HCT116 (cell line): ENCODE data around the gene NECAB2. TPM values are rescaled to one million over a fixed set of nuclear protein-coding genes. Genes with fewer than 3 reads are reported as not detected.

Source experiments
- ATAC-seq: fragments of 200-7000 bp; cut with Tn5 transposase; 2 replicates; pipeline ENCODE4 v1.9.1; 2020; ENCODE audit warnings: mild to moderate bottlenecking, moderate library complexity
- BruUV-seq: library from RNA; stranded (reverse); fragments of 400-500 nt; replicated peaks from 2 replicates; lab custom pipeline; 2021; lab: Mats Ljungman, UMichigan
- CTCF ChIA-PET: fragments of 300-600 bp; sonication (Branson Sonifier 250); formaldehyde crosslinking; loops from one replicate; lab custom pipeline; 2021; ENCODE audit warnings: antibody characterized with exemption; lab: Charles Lee
- POLR2A ChIA-PET: fragments of 300-600, 350-600 bp; sonication (Branson Sonifier 250); formaldehyde crosslinking; loops from one replicate; lab custom pipeline; 2021; ENCODE audit warnings: antibody characterized with exemption; lab: Charles Lee
- RAD21 ChIA-PET, 2 experiments: fragments of 300-600 bp; sonication (Branson Sonifier 250); formaldehyde crosslinking; loops; one replicate each; lab custom pipeline; 2023; ENCODE audit warnings: low total read pairs in 2 of 2; ENCODE audit not compliant: uncharacterized antibody in 2 of 2, unreplicated experiment in 2 of 2, low non-redundant PET in 1 of 2; lab: Charles Lee
- DNase-seq: peaks from one replicate; pipeline ENCODE4 v3.0.0-alpha.2; 2010; ENCODE audit warnings: low read depth, low spot score
- H2AFZ ChIP-seq: fragments of 200-600 bp; shearing (Covaris generic), sonication (generic); 2 replicates; pipeline ENCODE4 v1.6.1; 2017; ENCODE audit warnings: low read depth, mixed run types, mixed read lengths, antibody characterized with exemption, low read length; ENCODE audit not compliant: poor library complexity, severe bottlenecking
- H3K27ac ChIP-seq: 2 replicates; pipeline ENCODE4 v1.5.1; 2012; ENCODE audit warnings: low read depth, low read length
- H3K27me3 ChIP-seq: fragments of 200-600 bp; sonication (generic); 2 replicates; pipeline ENCODE4 v1.6.1; 2016; ENCODE audit warnings: mixed run types, low read length, mixed read lengths; ENCODE audit not compliant: insufficient read depth
- H3K36me3 ChIP-seq, 2 experiments: fragments of 200-500 bp in 1 of 2; fragments of 200-600 bp in 1 of 2; sonication (Bioruptor generic) in 1 of 2; sonication (generic) in 1 of 2; 2 replicates each; pipeline versions ENCODE4 v1.5.1 to v1.6.1; 2014 to 2016; ENCODE audit warnings: low read length in 2 of 2, inconsistent platforms in 1 of 2, mixed read lengths in 1 of 2, mixed run types in 1 of 2; ENCODE audit not compliant: insufficient read depth in 2 of 2, control insufficient read depth in 1 of 2
- H3K4me1 ChIP-seq, 2 experiments: fragments of 200-600 bp in 1 of 2; sonication (generic) in 1 of 2; 2 replicates each; pipeline versions ENCODE4 v1.5.1 to v1.6.1; 2012 to 2017; ENCODE audit warnings: low read length in 2 of 2, inconsistent platforms in 1 of 2, mild to moderate bottlenecking in 1 of 2, mixed read lengths in 1 of 2, mixed run types in 1 of 2, moderate library complexity in 1 of 2; ENCODE audit not compliant: insufficient read depth in 2 of 2, control insufficient read depth in 1 of 2
- H3K4me2 ChIP-seq: fragments of 200-600 bp; sonication (generic); 2 replicates; pipeline ENCODE4 v1.6.1; 2017; ENCODE audit warnings: mixed run types, low read length, mixed read lengths
- H3K4me3 ChIP-seq, 2 experiments: fragments of 200-600 bp in 1 of 2; sonication (generic) in 1 of 2; replicated peaks in 1 of 2; 2 replicates each; pipeline ENCODE4 v1.5.1; 2011 to 2016; ENCODE audit warnings: low read length in 2 of 2, control low read depth in 1 of 2, low read depth in 1 of 2, mild to moderate bottlenecking in 1 of 2, mixed read lengths in 1 of 2, mixed run types in 1 of 2
- H3K79me2 ChIP-seq: fragments of 200-600 bp; sonication (generic); 2 replicates; pipeline ENCODE4 v1.6.1; 2017; ENCODE audit warnings: mild to moderate bottlenecking, mixed run types, low read length, moderate library complexity, mixed read lengths; ENCODE audit not compliant: insufficient read depth
- H3K9ac ChIP-seq: fragments of 200-600 bp; sonication (generic); 2 replicates; pipeline ENCODE4 v1.6.1; 2016; ENCODE audit warnings: low read length, mixed read lengths
- H3K9me2 ChIP-seq: fragments of 200-600 bp; sonication (generic), shearing (Covaris generic); 2 replicates; pipeline ENCODE4 v1.6.1; 2017; ENCODE audit warnings: mixed run types, mild to moderate bottlenecking, moderate library complexity; ENCODE audit not compliant: insufficient read depth
- H3K9me3 ChIP-seq, 2 experiments: fragments of 200-500 bp in 1 of 2; fragments of 200-600 bp in 1 of 2; sonication (Bioruptor generic) in 1 of 2; sonication (generic) in 1 of 2; 2 replicates each; pipeline ENCODE4 v1.6.1; 2014 to 2017; ENCODE audit warnings: low read length in 2 of 2, mixed read lengths in 2 of 2, inconsistent platforms in 1 of 2, low read depth in 1 of 2, mild to moderate bottlenecking in 1 of 2, mixed run types in 1 of 2, moderate library complexity in 1 of 2; ENCODE audit not compliant: control insufficient read depth in 1 of 2, insufficient read depth in 1 of 2
- H4K20me1 ChIP-seq: fragments of 200-600 bp; sonication (generic), shearing (Covaris generic); 2 replicates; pipeline ENCODE4 v1.6.1; 2017; ENCODE audit warnings: mixed run types, mild to moderate bottlenecking, moderate library complexity; ENCODE audit not compliant: insufficient read depth
- CBX3 ChIP-seq: IDR thresholded peaks from 2 replicates; pipeline ENCODE4 v1.6.1; 2012; ENCODE audit warnings: low read depth
- CEBPB ChIP-seq: IDR thresholded peaks from 2 replicates; pipeline ENCODE4 v1.6.1; 2012; ENCODE audit warnings: low read depth
- ELF1 ChIP-seq: IDR thresholded peaks from 2 replicates; pipeline ENCODE4 v1.6.1; 2012; ENCODE audit warnings: low read depth, borderline replicate concordance
- EZH2 ChIP-seq: fragments of 200-600 bp; sonication (generic); IDR thresholded peaks from 2 replicates; pipeline ENCODE4 v1.6.1; 2017; ENCODE audit warnings: antibody characterized with exemption, mixed run types
- EZH2phosphoT487 ChIP-seq: fragments of 200-600 bp; IDR thresholded peaks from 2 replicates; pipeline ENCODE4 v1.6.1; 2018; ENCODE audit warnings: antibody characterized with exemption, borderline replicate concordance
- FOSL1 ChIP-seq: IDR thresholded peaks from 2 replicates; pipeline ENCODE4 v1.6.1; 2012; ENCODE audit warnings: low read depth
- MAX ChIP-seq: IDR thresholded peaks from 2 replicates; pipeline ENCODE4 v1.6.1; 2012
- POLR2A ChIP-seq: IDR thresholded peaks from 2 replicates; pipeline ENCODE4 v1.7.0; 2011; ENCODE audit warnings: borderline replicate concordance; ENCODE audit not compliant: insufficient read depth, insufficient read length; ENCODE audit errors: extremely low read depth
- POLR2AphosphoS5 ChIP-seq: IDR thresholded peaks from 2 replicates; pipeline ENCODE4 v1.6.1; 2011; ENCODE audit warnings: mild to moderate bottlenecking, low read depth, low read length, moderate library complexity
- RAD21 ChIP-seq: IDR thresholded peaks from 2 replicates; pipeline ENCODE4 v1.6.1; 2012; ENCODE audit warnings: low read depth, mild to moderate bottlenecking
- SIN3A ChIP-seq: IDR thresholded peaks from 2 replicates; pipeline ENCODE4 v1.6.1; 2012; ENCODE audit warnings: low read depth
- SRF ChIP-seq: IDR thresholded peaks from 2 replicates; pipeline ENCODE4 v1.6.1; 2012; ENCODE audit warnings: low read depth
- TCF7L2 ChIP-seq: IDR thresholded peaks from 2 replicates; pipeline ENCODE4 v1.7.0; 2011; ENCODE audit warnings: borderline replicate concordance, inconsistent platforms; ENCODE audit not compliant: insufficient read depth, insufficient read length; ENCODE audit errors: extremely low read depth
- YY1 ChIP-seq: IDR thresholded peaks from 2 replicates; pipeline ENCODE4 v1.6.1; 2011; ENCODE audit warnings: low read length, low read depth, moderate library complexity, mild to moderate bottlenecking; ENCODE audit not compliant: insufficient replicate concordance; ENCODE audit errors: extremely low read depth
- ZBTB33 ChIP-seq: IDR thresholded peaks from 2 replicates; pipeline ENCODE4 v1.6.1; 2011; ENCODE audit warnings: mild to moderate bottlenecking, low read length, moderate library complexity; ENCODE audit not compliant: insufficient replicate concordance; ENCODE audit errors: extremely low read depth
- ZFX ChIP-seq: fragments of 450-650 bp; IDR thresholded peaks from 2 replicates; pipeline ENCODE4 v1.6.1; 2017
- intact Hi-C: fragments of 100-400 bp; cut with micrococcal nuclease; formaldehyde crosslinking; loops from 2 replicates; pipeline ENCODE4 v1.10.0; 2022
- total RNA-seq: library from RNA; stranded (reverse); gene quantifications from one replicate; pipeline ENCODE4 v1.2.1, GENCODE V29; 2021; ENCODE audit not compliant: unreplicated experiment
- TF ChIP-seq, protein P1 (sequence below), 3 experiments: fragments of 200-600 bp in 1 of 3; sonication (generic) in 1 of 3; IDR thresholded peaks in 2 of 3; conservative IDR thresholded peaks in 1 of 3; 2 replicates each; pipeline ENCODE4 v1.5.1; 2012 to 2017; ENCODE audit warnings: low read depth in 2 of 3, low read length in 2 of 3, antibody characterized with exemption in 1 of 3, borderline replicate concordance in 1 of 3, control low read depth in 1 of 3, mild to moderate bottlenecking in 1 of 3, mixed read lengths in 1 of 3, mixed run types in 1 of 3, moderate library complexity in 1 of 3; ENCODE audit not compliant: insufficient read depth in 1 of 3

NECAB2 gene
- total RNA-seq, 1 experiment from 2014 or later = 0.61 TPM

GRCh38 chr16:83925957-83926725 is 41.9 kb upstream of the NECAB2 start:
- POLR2A ChIA-PET = interaction anchor here (1.0 to 2.0 kb wide), 3 partner anchors 10 to 30 kb away, joined by 4 to 8 read pairs (median 5); partner anchors contain the start of gene OSGIN1
- intact Hi-C loops = loop anchor here (1.0 kb wide), 3 partner anchors 27 to 139 kb away; partner anchors contain the start of gene OSGIN1
- no peak overlapping the region for H2AFZ ChIP-seq

More at GRCh38 chr16:83925957-83926725, 41.9 kb upstream of the NECAB2 start:
- peaks cover 7 to 26% of the 10 kb centered on the region in 2 experiments for H3K4me1 ChIP-seq
- H4K20me1 ChIP-seq = no peaks in the 10 kb centered on the region
- H3K4me2 ChIP-seq = peak overlapping the region; percentile 86
- no peaks in the 10 kb centered on the region for H3K9me3 ChIP-seq
- RAD21 ChIA-PET = interaction anchor here (1.0 kb wide), 2 partner anchors 28 kb away, joined by 3 to 4 read pairs; partner anchors contain the start of gene OSGIN1 (in 1 of the 2)
- H3K27me3 ChIP-seq = no peaks in the 10 kb centered on the region
- no peak for TF ChIP-seq SRF
- no peak for TF ChIP-seq FOSL1
- TF ChIP-seq, protein P1, sequence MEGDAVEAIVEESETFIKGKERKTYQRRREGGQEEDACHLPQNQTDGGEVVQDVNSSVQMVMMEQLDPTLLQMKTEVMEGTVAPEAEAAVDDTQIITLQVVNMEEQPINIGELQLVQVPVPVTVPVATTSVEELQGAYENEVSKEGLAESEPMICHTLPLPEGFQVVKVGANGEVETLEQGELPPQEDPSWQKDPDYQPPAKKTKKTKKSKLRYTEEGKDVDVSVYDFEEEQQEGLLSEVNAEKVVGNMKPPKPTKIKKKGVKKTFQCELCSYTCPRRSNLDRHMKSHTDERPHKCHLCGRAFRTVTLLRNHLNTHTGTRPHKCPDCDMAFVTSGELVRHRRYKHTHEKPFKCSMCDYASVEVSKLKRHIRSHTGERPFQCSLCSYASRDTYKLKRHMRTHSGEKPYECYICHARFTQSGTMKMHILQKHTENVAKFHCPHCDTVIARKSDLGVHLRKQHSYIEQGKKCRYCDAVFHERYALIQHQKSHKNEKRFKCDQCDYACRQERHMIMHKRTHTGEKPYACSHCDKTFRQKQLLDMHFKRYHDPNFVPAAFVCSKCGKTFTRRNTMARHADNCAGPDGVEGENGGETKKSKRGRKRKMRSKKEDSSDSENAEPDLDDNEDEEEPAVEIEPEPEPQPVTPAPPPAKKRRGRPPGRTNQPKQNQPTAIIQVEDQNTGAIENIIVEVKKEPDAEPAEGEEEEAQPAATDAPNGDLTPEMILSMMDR (IDR thresholded peaks at IDR 0.05 in 2 of 3, conservative IDR thresholded peaks at IDR 0.05 in 1 of 3; ENCODE audit: borderline replicate concordance in 1 of 3, insufficient read depth in 1 of 3, low read depth in 2 of 3, low read length in 2 of 3) = no peak
- no peak for TF ChIP-seq YY1
- no peak for TF ChIP-seq EZH2phosphoT487
- TF ChIP-seq ZFX = no peak
- no peak for TF ChIP-seq ELF1
- TF ChIP-seq POLR2AphosphoS5 = no peak
- TF ChIP-seq RAD21 = no peak
- no peak for TF ChIP-seq EZH2
- TF ChIP-seq ZBTB33 = no peak
- no peak for TF ChIP-seq CEBPB
- TF ChIP-seq CBX3 = no peak
- no peak for TF ChIP-seq TCF7L2
- TF ChIP-seq SIN3A = no peak
- TF ChIP-seq MAX = no peak
- no peak for TF ChIP-seq POLR2A
- ATAC-seq (0 out of 2 replicates have a peak, but pooled peaks have one; percentile 0), DNase-seq (no peak)
- no peak overlapping the region for H3K4me3 ChIP-seq
- no peaks in the 10 kb centered on the region for H3K79me2 ChIP-seq
- no peaks in the 10 kb centered on the region for H3K36me3 ChIP-seq
- no peaks in the 10 kb centered on the region for H3K9me2 ChIP-seq
- no peak overlapping the region for H3K27ac ChIP-seq
- no TSS peak for BruUV-seq
- CTCF ChIA-PET = interaction anchor here (0.9 to 2.5 kb wide), 13 partner anchors 9 to 1046 kb away, joined by 3 to 13 read pairs (median 4); partner anchors contain the start of genes MLYCD and OSGIN1
- no peak overlapping the region for H3K9ac ChIP-seq
